ENCODE data around the gene EIF3K. TPM values are rescaled to one million over a fixed set of nuclear protein-coding genes. Genes with fewer than 3 reads are reported as not detected.

The EIF3K gene
- total and polyA plus RNA-seq, 2 of the 8 experiments (the other 6 are each of a cell fraction or from before 2014, with no cell fraction given): 329 to 937 TPM

DNA sequence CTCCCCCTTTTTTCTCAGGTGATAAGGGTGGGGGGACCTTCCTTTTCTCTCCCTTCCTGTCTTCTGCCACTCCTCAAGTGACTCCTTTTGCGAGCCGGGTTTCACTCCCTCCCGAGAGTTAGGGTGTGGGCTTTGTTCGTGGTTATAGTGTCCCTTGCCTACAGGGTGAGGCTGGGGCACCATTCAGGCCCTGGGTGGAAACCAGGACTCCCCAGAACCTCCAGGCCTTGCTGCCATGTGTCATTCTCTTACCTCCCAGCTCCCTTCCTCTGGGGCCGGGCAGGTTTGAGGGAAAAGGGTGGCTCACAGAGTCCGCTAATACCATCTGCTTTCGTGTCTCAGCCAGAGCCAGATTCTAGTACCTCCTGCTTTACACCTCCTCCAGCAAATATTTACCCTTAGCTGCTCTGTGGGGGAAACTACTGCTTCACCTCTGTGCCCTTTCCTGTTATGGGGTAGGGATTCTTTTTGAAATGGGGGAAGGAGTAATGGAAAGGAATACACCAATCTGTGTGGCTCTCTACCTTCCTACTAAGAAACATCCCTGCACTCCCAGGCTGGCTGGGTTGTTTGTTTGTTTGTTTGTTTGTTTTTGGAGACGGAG lies 31.3 kb downstream of the EIF3K start (continued):
- TF ChIP-seq, protein P1, sequence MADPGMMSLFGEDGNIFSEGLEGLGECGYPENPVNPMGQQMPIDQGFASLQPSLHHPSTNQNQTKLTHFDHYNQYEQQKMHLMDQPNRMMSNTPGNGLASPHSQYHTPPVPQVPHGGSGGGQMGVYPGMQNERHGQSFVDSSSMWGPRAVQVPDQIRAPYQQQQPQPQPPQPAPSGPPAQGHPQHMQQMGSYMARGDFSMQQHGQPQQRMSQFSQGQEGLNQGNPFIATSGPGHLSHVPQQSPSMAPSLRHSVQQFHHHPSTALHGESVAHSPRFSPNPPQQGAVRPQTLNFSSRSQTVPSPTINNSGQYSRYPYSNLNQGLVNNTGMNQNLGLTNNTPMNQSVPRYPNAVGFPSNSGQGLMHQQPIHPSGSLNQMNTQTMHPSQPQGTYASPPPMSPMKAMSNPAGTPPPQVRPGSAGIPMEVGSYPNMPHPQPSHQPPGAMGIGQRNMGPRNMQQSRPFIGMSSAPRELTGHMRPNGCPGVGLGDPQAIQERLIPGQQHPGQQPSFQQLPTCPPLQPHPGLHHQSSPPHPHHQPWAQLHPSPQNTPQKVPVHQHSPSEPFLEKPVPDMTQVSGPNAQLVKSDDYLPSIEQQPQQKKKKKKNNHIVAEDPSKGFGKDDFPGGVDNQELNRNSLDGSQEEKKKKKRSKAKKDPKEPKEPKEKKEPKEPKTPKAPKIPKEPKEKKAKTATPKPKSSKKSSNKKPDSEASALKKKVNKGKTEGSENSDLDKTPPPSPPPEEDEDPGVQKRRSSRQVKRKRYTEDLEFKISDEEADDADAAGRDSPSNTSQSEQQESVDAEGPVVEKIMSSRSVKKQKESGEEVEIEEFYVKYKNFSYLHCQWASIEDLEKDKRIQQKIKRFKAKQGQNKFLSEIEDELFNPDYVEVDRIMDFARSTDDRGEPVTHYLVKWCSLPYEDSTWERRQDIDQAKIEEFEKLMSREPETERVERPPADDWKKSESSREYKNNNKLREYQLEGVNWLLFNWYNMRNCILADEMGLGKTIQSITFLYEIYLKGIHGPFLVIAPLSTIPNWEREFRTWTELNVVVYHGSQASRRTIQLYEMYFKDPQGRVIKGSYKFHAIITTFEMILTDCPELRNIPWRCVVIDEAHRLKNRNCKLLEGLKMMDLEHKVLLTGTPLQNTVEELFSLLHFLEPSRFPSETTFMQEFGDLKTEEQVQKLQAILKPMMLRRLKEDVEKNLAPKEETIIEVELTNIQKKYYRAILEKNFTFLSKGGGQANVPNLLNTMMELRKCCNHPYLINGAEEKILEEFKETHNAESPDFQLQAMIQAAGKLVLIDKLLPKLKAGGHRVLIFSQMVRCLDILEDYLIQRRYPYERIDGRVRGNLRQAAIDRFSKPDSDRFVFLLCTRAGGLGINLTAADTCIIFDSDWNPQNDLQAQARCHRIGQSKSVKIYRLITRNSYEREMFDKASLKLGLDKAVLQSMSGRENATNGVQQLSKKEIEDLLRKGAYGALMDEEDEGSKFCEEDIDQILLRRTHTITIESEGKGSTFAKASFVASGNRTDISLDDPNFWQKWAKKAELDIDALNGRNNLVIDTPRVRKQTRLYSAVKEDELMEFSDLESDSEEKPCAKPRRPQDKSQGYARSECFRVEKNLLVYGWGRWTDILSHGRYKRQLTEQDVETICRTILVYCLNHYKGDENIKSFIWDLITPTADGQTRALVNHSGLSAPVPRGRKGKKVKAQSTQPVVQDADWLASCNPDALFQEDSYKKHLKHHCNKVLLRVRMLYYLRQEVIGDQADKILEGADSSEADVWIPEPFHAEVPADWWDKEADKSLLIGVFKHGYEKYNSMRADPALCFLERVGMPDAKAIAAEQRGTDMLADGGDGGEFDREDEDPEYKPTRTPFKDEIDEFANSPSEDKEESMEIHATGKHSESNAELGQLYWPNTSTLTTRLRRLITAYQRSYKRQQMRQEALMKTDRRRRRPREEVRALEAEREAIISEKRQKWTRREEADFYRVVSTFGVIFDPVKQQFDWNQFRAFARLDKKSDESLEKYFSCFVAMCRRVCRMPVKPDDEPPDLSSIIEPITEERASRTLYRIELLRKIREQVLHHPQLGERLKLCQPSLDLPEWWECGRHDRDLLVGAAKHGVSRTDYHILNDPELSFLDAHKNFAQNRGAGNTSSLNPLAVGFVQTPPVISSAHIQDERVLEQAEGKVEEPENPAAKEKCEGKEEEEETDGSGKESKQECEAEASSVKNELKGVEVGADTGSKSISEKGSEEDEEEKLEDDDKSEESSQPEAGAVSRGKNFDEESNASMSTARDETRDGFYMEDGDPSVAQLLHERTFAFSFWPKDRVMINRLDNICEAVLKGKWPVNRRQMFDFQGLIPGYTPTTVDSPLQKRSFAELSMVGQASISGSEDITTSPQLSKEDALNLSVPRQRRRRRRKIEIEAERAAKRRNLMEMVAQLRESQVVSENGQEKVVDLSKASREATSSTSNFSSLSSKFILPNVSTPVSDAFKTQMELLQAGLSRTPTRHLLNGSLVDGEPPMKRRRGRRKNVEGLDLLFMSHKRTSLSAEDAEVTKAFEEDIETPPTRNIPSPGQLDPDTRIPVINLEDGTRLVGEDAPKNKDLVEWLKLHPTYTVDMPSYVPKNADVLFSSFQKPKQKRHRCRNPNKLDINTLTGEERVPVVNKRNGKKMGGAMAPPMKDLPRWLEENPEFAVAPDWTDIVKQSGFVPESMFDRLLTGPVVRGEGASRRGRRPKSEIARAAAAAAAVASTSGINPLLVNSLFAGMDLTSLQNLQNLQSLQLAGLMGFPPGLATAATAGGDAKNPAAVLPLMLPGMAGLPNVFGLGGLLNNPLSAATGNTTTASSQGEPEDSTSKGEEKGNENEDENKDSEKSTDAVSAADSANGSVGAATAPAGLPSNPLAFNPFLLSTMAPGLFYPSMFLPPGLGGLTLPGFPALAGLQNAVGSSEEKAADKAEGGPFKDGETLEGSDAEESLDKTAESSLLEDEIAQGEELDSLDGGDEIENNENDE (IDR thresholded peaks at IDR 0.05; ENCODE audit: insufficient replicate concordance, low read length): no peak
- TF ChIP-seq CEBPB (IDR thresholded peaks at IDR 0.05; ENCODE audit: low read depth, low read length) (no peak), SIN3A (conservative IDR thresholded peaks at IDR 0.05 in 1 of 2, IDR thresholded peaks at IDR 0.05 in 1 of 2; ENCODE audit: low read depth in 1 of 2, low read length in 2 of 2) (no peak), TAF1 (IDR thresholded peaks at IDR 0.05; ENCODE audit: low read depth, low read length) (no peak), TBP (IDR thresholded peaks at IDR 0.05; ENCODE audit: low read depth, low read length) (no peak), POLR2AphosphoS5 (IDR thresholded peaks at IDR 0.05; ENCODE audit: low read depth, low read length) (no peak), NRF1 (IDR thresholded peaks at IDR 0.05; ENCODE audit: low read depth, low read length) (no peak), GTF2F1 (IDR thresholded peaks at IDR 0.05; ENCODE audit: borderline replicate concordance, low read depth, low read length) (no peak), YY1 (IDR thresholded peaks at IDR 0.05; ENCODE audit: low read depth, low read length) (no peak)
- TF ChIP-seq, protein P2, sequence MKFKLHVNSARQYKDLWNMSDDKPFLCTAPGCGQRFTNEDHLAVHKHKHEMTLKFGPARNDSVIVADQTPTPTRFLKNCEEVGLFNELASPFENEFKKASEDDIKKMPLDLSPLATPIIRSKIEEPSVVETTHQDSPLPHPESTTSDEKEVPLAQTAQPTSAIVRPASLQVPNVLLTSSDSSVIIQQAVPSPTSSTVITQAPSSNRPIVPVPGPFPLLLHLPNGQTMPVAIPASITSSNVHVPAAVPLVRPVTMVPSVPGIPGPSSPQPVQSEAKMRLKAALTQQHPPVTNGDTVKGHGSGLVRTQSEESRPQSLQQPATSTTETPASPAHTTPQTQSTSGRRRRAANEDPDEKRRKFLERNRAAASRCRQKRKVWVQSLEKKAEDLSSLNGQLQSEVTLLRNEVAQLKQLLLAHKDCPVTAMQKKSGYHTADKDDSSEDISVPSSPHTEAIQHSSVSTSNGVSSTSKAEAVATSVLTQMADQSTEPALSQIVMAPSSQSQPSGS (IDR thresholded peaks at IDR 0.05; ENCODE audit: low read length): no peak

All from H1 (cell line).